Mucosa of descending colon (tissue), 3 donors: Measurements from ENCODE around the gene RPL3. TPM values are rescaled to one million over a fixed set of nuclear protein-coding genes. Genes with fewer than 3 reads are reported as not detected.

Experiments
- ATAC-seq: fragments of 200-7000 bp; cut with Tn5 transposase; one replicate; pipeline ENCODE4 v1.9.1; 2020; ENCODE audit warnings: mild to moderate bottlenecking, moderate library complexity
- DNase-seq, 3 donors: peaks; one replicate each; pipeline ENCODE4 v3.0.0-alpha.2; 2020
- H3K36me3 ChIP-seq: fragments of 200-600 bp; one replicate; pipeline ENCODE4 v1.8.0; 2021; ENCODE audit warnings: low read depth, mild to moderate bottlenecking
- H3K4me1 ChIP-seq: fragments of 200-600 bp; one replicate; pipeline ENCODE4 v1.8.0; 2021; ENCODE audit warnings: low read depth, mild to moderate bottlenecking
- H3K4me3 ChIP-seq: fragments of 200-600 bp; one replicate; pipeline ENCODE4 v1.8.0; 2021; ENCODE audit warnings: mild to moderate bottlenecking
- H3K9me3 ChIP-seq: fragments of 200-600 bp; one replicate; pipeline ENCODE4 v1.8.0; 2021; ENCODE audit warnings: mild to moderate bottlenecking
- intact Hi-C, 2 donors: fragments of 100-400 bp; cut with DNase I in 1 of 2; cut with micrococcal nuclease in 1 of 2; formaldehyde crosslinking; loops; one replicate each; pipeline versions ENCODE4 v1.11.0 to v1.11.1; 2022; cut with DNase I, micrococcal nuclease
- total RNA-seq, 3 donors: library from RNA; stranded (reverse); fragmentation: NEBNext Ultra II Directional in 2 of 3; extraction: Animal tissue kit (Norgen Biotek cat#: 25700) in 2 of 3; gene quantifications; one replicate each; pipeline versions ENCODE4 v1.2.1 to v1.2.4, GENCODE V29; 2021 to 2023
- TF ChIP-seq, protein P1 (sequence below): fragments of 200-600 bp; IDR thresholded peaks from one replicate; pipeline ENCODE4 v1.8.0; 2022; ENCODE audit warnings: antibody characterized with exemption, mild to moderate bottlenecking
- donor health status: DM: no; HTN: no; CAD: no; lungs with moderate emphysema.
- donor health status: DM: no; HTN: no; CAD: no.
- donor health status: DM: no; HTN: yes; CAD: no.

Gene RPL3
- total RNA-seq, 3 donors from 2014 or later, result 1,561 to 1,749 (median 1,709) TPM

DNA sequence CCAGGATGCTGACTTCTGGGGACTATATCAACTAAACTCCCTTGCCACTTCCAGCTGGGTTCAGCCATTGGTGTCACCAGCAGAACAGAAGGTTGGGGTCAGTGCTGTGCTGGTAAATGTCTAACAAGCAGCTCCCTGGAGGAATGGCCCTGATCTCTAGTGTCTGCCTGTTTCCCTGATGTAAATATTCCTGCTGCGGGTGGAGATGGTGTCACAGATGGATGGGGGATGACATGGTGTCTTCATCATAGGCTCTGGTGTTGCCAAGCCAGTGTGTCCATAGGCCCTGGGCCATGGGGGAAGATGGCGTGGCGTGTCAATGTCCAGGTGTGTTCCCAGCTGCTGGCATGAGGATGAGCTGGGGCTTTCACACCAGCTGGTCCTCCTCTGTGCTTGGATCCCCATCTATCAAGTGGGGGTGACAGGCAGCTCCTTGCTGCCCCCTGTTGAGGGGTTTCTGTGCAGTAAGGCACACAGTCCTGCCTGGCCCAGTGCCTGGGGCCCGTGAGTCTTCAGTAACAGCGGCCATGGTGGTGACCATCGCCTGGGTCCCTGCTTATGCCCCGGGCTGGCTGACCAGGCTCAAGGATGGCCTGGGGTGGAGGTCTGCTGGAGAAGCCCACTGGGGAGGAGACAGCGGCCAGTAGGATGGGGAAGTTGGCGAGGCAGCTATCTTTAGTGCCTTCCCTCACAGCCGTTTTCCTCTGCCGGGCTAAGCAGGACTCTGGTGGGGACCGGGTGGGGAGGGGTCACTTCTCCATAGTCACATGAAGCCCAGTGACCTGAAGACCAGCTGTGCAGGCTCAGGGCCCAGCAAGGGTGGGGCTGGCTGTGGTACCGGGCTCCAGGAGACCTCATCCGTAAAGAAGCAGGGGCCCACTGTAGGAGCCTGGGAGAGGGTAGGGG, 12.7 kb downstream of the RPL3 start:
- Histone ChIP-seq H3K9me3 (no peaks in the 10 kb centered on the region), H3K4me3 (no peak overlapping the region), H3K4me1 (no peaks in the 10 kb centered on the region), H3K36me3 (no peaks in the 10 kb centered on the region)
- TF ChIP-seq, protein P1, sequence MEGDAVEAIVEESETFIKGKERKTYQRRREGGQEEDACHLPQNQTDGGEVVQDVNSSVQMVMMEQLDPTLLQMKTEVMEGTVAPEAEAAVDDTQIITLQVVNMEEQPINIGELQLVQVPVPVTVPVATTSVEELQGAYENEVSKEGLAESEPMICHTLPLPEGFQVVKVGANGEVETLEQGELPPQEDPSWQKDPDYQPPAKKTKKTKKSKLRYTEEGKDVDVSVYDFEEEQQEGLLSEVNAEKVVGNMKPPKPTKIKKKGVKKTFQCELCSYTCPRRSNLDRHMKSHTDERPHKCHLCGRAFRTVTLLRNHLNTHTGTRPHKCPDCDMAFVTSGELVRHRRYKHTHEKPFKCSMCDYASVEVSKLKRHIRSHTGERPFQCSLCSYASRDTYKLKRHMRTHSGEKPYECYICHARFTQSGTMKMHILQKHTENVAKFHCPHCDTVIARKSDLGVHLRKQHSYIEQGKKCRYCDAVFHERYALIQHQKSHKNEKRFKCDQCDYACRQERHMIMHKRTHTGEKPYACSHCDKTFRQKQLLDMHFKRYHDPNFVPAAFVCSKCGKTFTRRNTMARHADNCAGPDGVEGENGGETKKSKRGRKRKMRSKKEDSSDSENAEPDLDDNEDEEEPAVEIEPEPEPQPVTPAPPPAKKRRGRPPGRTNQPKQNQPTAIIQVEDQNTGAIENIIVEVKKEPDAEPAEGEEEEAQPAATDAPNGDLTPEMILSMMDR, result no peak
- peak; percentile 10 for ATAC-seq
- DNase-seq, result peak in 1 of 3 donors; percentile 70
- intact Hi-C loops, result no loop called here

DNA sequence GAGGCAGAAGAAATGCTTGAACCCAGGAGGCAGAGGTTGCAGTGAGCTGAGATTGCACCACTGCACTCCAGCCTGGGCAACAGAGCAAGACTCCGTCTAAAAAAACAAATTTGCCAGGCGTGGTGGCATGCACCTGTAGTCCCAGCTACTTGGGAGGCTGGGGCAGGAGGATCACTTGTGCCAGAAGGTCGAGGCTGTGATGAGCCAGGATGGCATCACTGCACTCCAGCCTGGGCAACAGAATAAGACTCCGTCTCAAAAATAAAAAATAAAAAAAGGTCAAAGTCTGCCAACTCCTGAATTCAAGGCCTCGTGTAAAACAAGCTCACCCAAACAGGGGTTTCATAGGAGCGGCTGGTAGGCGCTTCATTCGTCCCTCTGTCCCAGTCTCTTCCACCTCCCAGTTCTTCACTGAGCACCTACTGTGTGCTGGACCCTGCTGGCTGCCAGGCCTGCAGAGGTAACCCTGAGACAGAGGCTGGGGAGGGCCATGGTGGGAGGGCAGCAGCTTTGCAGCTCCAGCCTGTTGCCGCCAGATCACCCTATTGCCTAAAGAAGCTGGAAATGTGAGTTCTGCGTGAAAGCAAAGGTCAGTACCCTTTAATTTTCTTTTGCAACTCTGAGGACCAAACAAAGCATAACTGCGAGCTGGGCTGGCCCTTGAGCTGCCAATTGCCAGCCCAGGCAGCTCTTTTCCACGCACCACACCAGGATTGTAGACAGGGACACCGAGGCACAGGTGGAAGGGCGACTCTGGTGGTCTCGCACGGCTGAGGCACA, 15.3 kb downstream of the RPL3 start:
- intact Hi-C loops, result no loop called here
- peaks cover 8% of the 10 kb centered on the region for H3K4me1 ChIP-seq
- TF ChIP-seq, protein P1, result no peak
- H3K9me3 ChIP-seq, result no peaks in the 10 kb centered on the region
- H3K4me3 ChIP-seq, result no peak overlapping the region
- H3K36me3 ChIP-seq, result no peaks in the 10 kb centered on the region
- DNase-seq, result no peak
- ATAC-seq, result no peak

DNA sequence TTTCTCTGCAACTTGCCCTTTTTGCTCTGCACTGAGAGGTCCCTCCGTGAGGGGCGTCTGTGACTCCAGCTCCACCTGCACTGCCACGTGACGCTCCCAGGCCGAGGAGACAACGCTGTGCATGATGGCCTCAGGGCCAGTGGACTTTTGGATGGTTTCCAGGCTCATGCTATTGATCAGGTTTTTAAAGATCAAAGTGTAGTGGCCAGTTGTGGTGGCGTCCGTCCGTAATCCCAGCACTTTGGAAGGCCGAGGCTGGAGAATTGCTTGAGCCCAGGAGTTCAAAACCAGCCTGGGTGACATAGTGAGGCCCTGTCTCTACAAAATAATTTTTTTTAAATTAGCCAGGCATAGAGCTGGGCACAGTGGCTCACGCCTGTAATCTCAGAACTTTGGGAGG, 16.1 kb downstream of the RPL3 start:
- Histone ChIP-seq H3K4me1 (peaks cover 8% of the 10 kb centered on the region), H3K36me3 (no peaks in the 10 kb centered on the region), H3K9me3 (no peaks in the 10 kb centered on the region), H3K4me3 (no peak overlapping the region)
- intact Hi-C loops, result no loop called here
- TF ChIP-seq, protein P1, result no peak
- no peak for DNase-seq
- no peak for ATAC-seq

DNA sequence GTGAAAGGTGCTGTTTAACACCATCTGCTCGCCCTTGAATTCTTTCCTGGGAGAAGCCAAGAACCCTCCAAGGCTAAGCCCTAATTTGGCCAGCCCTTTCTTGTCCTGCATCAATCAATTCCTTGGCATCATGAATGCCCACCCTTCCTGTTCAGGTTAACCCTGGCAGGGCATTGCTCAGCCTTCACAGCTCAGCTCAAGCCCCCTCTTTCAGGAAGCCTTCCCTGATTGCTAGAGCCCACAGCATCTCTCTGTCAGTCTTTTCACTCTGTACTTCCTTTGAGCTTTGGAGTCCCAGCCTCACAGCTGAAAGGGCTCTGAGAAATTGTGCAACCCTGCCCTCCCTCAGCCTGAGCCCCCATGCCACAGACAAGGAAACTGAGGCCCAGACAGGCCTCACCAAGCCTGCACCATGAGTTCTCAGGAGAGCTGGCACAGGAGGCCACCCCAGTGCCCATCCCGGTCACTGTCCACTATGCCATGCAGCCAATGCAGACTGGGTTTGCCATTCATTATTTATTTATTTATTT, 16.9 kb downstream of the RPL3 start:
- no peaks in the 10 kb centered on the region for H3K9me3 ChIP-seq
- DNase-seq (no peak), ATAC-seq (no peak)
- TF ChIP-seq, protein P1, result no peak
- H3K4me3 ChIP-seq, result no peak overlapping the region
- peaks cover 14% of the 10 kb centered on the region for H3K4me1 ChIP-seq
- no peaks in the 10 kb centered on the region for H3K36me3 ChIP-seq
- intact Hi-C loops, result no loop called here

DNA sequence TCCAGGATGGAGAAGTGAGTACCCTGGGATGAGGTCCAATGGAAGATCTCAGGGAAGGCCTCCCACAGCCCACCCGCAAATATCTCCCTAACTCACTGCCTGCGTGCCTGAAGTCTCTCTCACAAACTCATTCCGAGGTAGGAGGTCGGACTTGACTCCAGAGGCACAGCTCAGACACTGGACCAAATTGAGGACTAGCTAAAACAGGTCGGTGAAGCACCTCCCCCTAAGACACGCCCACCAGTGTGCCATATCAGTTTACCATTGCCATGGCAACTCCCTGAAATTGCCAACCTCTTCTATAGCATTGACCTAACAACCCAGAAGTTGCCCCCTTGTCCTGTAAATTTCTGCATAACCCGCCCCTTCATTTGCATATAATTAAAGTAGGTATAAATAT, 17.5 kb downstream of the RPL3 start:
- Histone ChIP-seq H3K4me3 (no peak overlapping the region), H3K36me3 (no peaks in the 10 kb centered on the region), H3K9me3 (no peaks in the 10 kb centered on the region), H3K4me1 (peaks cover 18% of the 10 kb centered on the region)
- intact Hi-C loops, result no loop called here
- TF ChIP-seq, protein P1, result no peak
- no peak for DNase-seq
- ATAC-seq, result no peak
